Caco-2 (cell line): ENCODE results near the gene SDK2. TPM values are rescaled to one million over a fixed set of nuclear protein-coding genes. Genes with fewer than 3 reads are reported as not detected.

Experiments used
- BruUV-seq: library from RNA; stranded (reverse); fragments of 400-500 nt; replicated peaks from 2 replicates; lab custom pipeline; 2021; lab: Mats Ljungman, UMichigan
- CTCF ChIA-PET: fragments of 300-600 bp; sonication (Branson Sonifier 250); formaldehyde crosslinking; loops from one replicate; lab custom pipeline; 2022; ENCODE audit warnings: antibody characterized with exemption; lab: Charles Lee
- POLR2A ChIA-PET: fragments of 300-600 bp; sonication (Branson Sonifier 250); formaldehyde crosslinking; loops from one replicate; lab custom pipeline; 2022; ENCODE audit warnings: antibody characterized with exemption; lab: Charles Lee
- DNase-seq, 2 experiments: peaks; one replicate each; pipeline versions ENCODE4 v3.0.0 to v3.0.0-alpha.2; 2020 to 2022
- H3K27me3 ChIP-seq: replicated peaks from 2 replicates; pipeline ENCODE4 v1.6.0; 2011; ENCODE audit warnings: low read length; ENCODE audit not compliant: control insufficient read depth, insufficient read depth
- H3K36me3 ChIP-seq: 2 replicates; pipeline ENCODE4 v1.5.1; 2011; ENCODE audit warnings: low read length; ENCODE audit not compliant: control insufficient read depth, insufficient read depth
- H3K4me1 ChIP-seq: fragments of 250-450 bp; sonication (Bioruptor Pico); 2 replicates; pipeline ENCODE4 v1.5.1; 2020; ENCODE audit warnings: mild to moderate bottlenecking
- H3K4me3 ChIP-seq: 2 replicates; pipeline ENCODE4 v1.5.1; 2011; ENCODE audit warnings: low read depth, mild to moderate bottlenecking, control low read depth, low read length
- H3K9me3 ChIP-seq: fragments of 250-450 bp; sonication (Bioruptor Pico); 2 replicates; pipeline ENCODE4 v1.5.1; 2020; ENCODE audit warnings: mild to moderate bottlenecking, moderate library complexity
- H3K27ac Mint-ChIP-seq: one replicate; pipeline ENCODE4 v1.8.0; 2022; ENCODE audit warnings: mixed read lengths; ENCODE audit not compliant: unreplicated experiment
- H3K27me3 Mint-ChIP-seq: one replicate; pipeline ENCODE4 v1.8.0; 2022; ENCODE audit warnings: mixed read lengths; ENCODE audit not compliant: insufficient read depth, unreplicated experiment
- H3K36me3 Mint-ChIP-seq: one replicate; pipeline ENCODE4 v1.8.0; 2022; ENCODE audit warnings: mild to moderate bottlenecking, mixed read lengths; ENCODE audit not compliant: insufficient read depth, unreplicated experiment
- H3K4me1 Mint-ChIP-seq: one replicate; pipeline ENCODE4 v1.8.0; 2022; ENCODE audit warnings: low read depth, mixed read lengths; ENCODE audit not compliant: unreplicated experiment
- H3K4me3 Mint-ChIP-seq: one replicate; pipeline ENCODE4 v1.8.0; 2022; ENCODE audit warnings: mild to moderate bottlenecking, moderate library complexity, mixed read lengths; ENCODE audit not compliant: unreplicated experiment
- H3K9me3 Mint-ChIP-seq: one replicate; pipeline ENCODE4 v1.8.0; 2022; ENCODE audit warnings: mixed read lengths; ENCODE audit not compliant: unreplicated experiment
- CTCF ChIP-seq, 2 experiments: fragments of 200-600 bp in 1 of 2; IDR thresholded peaks; 1 replicate in 1 of 2; 2 replicates in 1 of 2; pipeline versions ENCODE4 v1.5.1 to v1.8.0; 2011 to 2022; ENCODE audit warnings: antibody characterized with exemption in 1 of 2, control low read depth in 1 of 2, inconsistent platforms in 1 of 2, low read depth in 1 of 2, low read length in 1 of 2, mild to moderate bottlenecking in 1 of 2, moderate library complexity in 1 of 2; ENCODE audit not compliant: insufficient read depth in 1 of 2, severe bottlenecking in 1 of 2, unreplicated experiment in 1 of 2
- intact Hi-C: fragments of 100-400 bp; cut with micrococcal nuclease; formaldehyde crosslinking; loops from one replicate; pipeline ENCODE4 v1.10.0; 2022; ENCODE audit not compliant: unreplicated experiment
- total RNA-seq: library from RNA; stranded (reverse); gene quantifications from 2 replicates; pipeline ENCODE4 v1.2.3, GENCODE V29; 2022

SDK2 gene
- total RNA-seq, 1 experiment from 2014 or later = 0.09 TPM

GRCh38 chr17:73647301-73647695, 3.1 kb upstream of the SDK2 start:
- Histone ChIP-seq H3K4me3 (no peak overlapping the region), H3K36me3 (no peaks in the 10 kb centered on the region), H3K9me3 (no peaks in the 10 kb centered on the region), H3K27me3 (peaks cover 5% of the 10 kb centered on the region), H3K4me1 (0 out of 2 replicates have a peak, but pooled peaks cover 9% of the 10 kb centered on the region)
- CTCF ChIA-PET = interaction anchor here (1.0 to 1.5 kb wide), 2 partner anchors 195 to 351 kb away, joined by 3 read pairs; no protein-coding TSS in a partner anchor
- H3K4me3 Mint-ChIP-seq = no peak overlapping the region
- no peak for DNase-seq
- H3K9me3 Mint-ChIP-seq = no peaks in the 10 kb centered on the region
- BruUV-seq = no TSS peak
- no peaks in the 10 kb centered on the region for H3K36me3 Mint-ChIP-seq
- H3K27ac Mint-ChIP-seq = no peak overlapping the region
- POLR2A ChIA-PET = no interaction called here
- TF ChIP-seq CTCF (IDR thresholded peaks at IDR 0.05; ENCODE audit: insufficient read depth in 1 of 2, low read depth in 1 of 2, low read length in 1 of 2, severe bottlenecking in 1 of 2, unreplicated experiment in 1 of 2) = no peak
- intact Hi-C loops = loop anchor here (5.0 kb wide), 1 partner anchor 220 kb away; no protein-coding TSS in a partner anchor
- H3K4me1 Mint-ChIP-seq = peaks cover 5% of the 10 kb centered on the region
- peaks cover 44% of the 10 kb centered on the region for H3K27me3 Mint-ChIP-seq

GRCh38 chr17:73646409-73647300, 2.4 kb upstream of the SDK2 start:
- no TSS peak for BruUV-seq
- Histone ChIP-seq H3K9me3 (no peaks in the 10 kb centered on the region), H3K27me3 (peaks cover 6% of the 10 kb centered on the region), H3K4me1 (0 out of 2 replicates have a peak, but pooled peaks cover 9% of the 10 kb centered on the region), H3K36me3 (no peaks in the 10 kb centered on the region), H3K4me3 (no peak overlapping the region)
- Mint-ChIP-seq H3K9me3 (no peaks in the 10 kb centered on the region), H3K27ac (no peak overlapping the region), H3K4me1 (peaks cover 5% of the 10 kb centered on the region), H3K27me3 (peaks cover 48% of the 10 kb centered on the region), H3K36me3 (no peaks in the 10 kb centered on the region), H3K4me3 (peak overlapping the region; percentile 50)
- intact Hi-C loops = loop anchor here (5.0 kb wide), 1 partner anchor 219 kb away; no protein-coding TSS in a partner anchor
- TF ChIP-seq CTCF (IDR thresholded peaks at IDR 0.05; ENCODE audit: insufficient read depth in 1 of 2, low read depth in 1 of 2, low read length in 1 of 2, severe bottlenecking in 1 of 2, unreplicated experiment in 1 of 2) = peak; percentile 13 to 39
- ChIA-PET POLR2A (no interaction called here), CTCF (interaction anchor here (0.5 to 1.5 kb wide), 6 partner anchors 10 to 352 kb away, joined by 3 to 6 read pairs (median 3); no protein-coding TSS in a partner anchor)
- DNase-seq = peak in 1 of 2 experiments; percentile 23

DNA sequence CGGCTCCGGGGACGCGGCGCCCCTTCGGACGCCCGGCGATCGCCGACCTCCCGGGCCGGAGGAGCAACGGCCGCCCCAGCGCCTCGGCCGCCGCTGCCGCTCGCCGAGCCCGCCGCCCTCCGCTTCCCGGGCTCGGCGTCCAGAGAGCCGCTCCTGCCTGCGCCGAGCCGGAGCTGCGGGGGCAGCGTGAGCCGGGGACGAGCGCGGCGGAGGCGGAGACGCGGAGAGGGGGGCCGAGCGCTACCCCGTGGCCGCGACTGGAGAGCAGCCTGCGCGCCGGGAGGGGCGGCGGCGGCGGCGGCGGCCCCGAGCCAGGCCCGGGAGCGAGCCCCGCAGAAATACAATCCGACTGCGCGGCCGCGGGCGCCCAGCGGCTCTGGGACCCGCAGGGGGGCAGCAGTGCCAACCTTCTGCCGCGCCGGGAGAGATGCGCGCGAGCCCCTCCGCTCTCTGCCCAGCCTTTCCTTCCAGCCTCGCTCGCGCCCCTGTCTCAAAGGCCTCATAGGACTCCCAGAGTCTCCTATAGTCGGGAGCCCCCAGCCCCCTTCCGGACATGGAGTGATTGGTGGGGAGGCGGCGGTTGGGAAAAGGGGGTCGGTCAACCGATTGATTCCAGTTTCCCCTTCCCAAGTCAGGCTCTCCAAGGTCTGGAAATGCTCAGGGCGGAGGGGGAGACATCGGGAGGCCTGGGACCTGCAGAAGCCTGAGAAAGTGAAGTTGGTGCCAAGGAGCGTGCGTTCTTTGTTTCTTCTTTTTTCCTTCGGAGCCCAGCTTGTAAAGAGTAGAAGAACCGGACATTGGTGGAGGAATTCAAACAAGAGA, 1.0 kb upstream of the SDK2 start:
- H3K4me1 Mint-ChIP-seq = peaks cover 5% of the 10 kb centered on the region
- Histone ChIP-seq H3K4me1 (0 out of 2 replicates have a peak, but pooled peaks cover 9% of the 10 kb centered on the region), H3K27me3 (peaks cover 6% of the 10 kb centered on the region), H3K36me3 (no peaks in the 10 kb centered on the region), H3K9me3 (no peaks in the 10 kb centered on the region), H3K4me3 (peak overlapping the region; percentile 22)
- peak in 1 of 2 experiments; percentile 48 for DNase-seq
- POLR2A ChIA-PET = no interaction called here
- H3K27ac Mint-ChIP-seq = no peak overlapping the region
- H3K36me3 Mint-ChIP-seq = no peaks in the 10 kb centered on the region
- peak overlapping the region; percentile 77 for H3K4me3 Mint-ChIP-seq
- intact Hi-C loops = loop anchor here (5.0 kb wide), 1 partner anchor 218 kb away; no protein-coding TSS in a partner anchor
- no TSS peak for BruUV-seq
- CTCF ChIA-PET = interaction anchor here (0.5 to 1.5 kb wide), 2 partner anchors 9 to 13 kb away, joined by 3 to 5 read pairs; no protein-coding TSS in a partner anchor
- no peaks in the 10 kb centered on the region for H3K9me3 Mint-ChIP-seq
- TF ChIP-seq CTCF (IDR thresholded peaks at IDR 0.05; ENCODE audit: insufficient read depth in 1 of 2, low read depth in 1 of 2, low read length in 1 of 2, severe bottlenecking in 1 of 2, unreplicated experiment in 1 of 2) = peak in 1 of 2 experiments; percentile 2
- H3K27me3 Mint-ChIP-seq = peaks cover 49% of the 10 kb centered on the region
